IMR-90 (cell line): ENCODE results near the gene SOCS2. TPM values are rescaled to one million over a fixed set of nuclear protein-coding genes. Genes with fewer than 3 reads are reported as not detected.

Source experiments
- polyA plus RNA-seq, 3 experiments: library from polyadenylated mRNA; depleted of rRNA; stranded (reverse); fragments of >200 nt; gene quantifications; 2 replicates each; pipeline ENCODE4 v1.2.3, GENCODE V29; 2012; ENCODE audit warnings: low replicate concordance in 1 of 3
- total RNA-seq: library from RNA; depleted of rRNA; stranded (reverse); fragments of >200 nt; gene quantifications from 2 replicates; pipeline ENCODE4 v1.2.3, GENCODE V29; 2012
- TF ChIP-seq, protein P1 (sequence below): conservative IDR thresholded peaks from 2 replicates; pipeline ENCODE4 v1.5.1; 2012; ENCODE audit warnings: mild to moderate bottlenecking, low read depth, low read length, improper control_type of control experiment

SOCS2 gene
- total and polyA plus RNA-seq, 2 of the 4 experiments (the other 2 are of a cell fraction), result 12.0 to 12.4 TPM

- TF ChIP-seq, protein P1, sequence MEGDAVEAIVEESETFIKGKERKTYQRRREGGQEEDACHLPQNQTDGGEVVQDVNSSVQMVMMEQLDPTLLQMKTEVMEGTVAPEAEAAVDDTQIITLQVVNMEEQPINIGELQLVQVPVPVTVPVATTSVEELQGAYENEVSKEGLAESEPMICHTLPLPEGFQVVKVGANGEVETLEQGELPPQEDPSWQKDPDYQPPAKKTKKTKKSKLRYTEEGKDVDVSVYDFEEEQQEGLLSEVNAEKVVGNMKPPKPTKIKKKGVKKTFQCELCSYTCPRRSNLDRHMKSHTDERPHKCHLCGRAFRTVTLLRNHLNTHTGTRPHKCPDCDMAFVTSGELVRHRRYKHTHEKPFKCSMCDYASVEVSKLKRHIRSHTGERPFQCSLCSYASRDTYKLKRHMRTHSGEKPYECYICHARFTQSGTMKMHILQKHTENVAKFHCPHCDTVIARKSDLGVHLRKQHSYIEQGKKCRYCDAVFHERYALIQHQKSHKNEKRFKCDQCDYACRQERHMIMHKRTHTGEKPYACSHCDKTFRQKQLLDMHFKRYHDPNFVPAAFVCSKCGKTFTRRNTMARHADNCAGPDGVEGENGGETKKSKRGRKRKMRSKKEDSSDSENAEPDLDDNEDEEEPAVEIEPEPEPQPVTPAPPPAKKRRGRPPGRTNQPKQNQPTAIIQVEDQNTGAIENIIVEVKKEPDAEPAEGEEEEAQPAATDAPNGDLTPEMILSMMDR, result no peak
These were observed 18.8 kb downstream of the SOCS2 start (continued) for GRCh38 chr12:93591137-93591868.
